H9 (cell line): ENCODE results near the gene CDH23. TPM values are rescaled to one million over a fixed set of nuclear protein-coding genes. Genes with fewer than 3 reads are reported as not detected.

Source experiments
- DNase-seq: peaks from one replicate; pipeline ENCODE4 v3.0.0-alpha.2; 2017
- H2AFZ ChIP-seq: one replicate; pipeline ENCODE4 v1.6.1; 2013; ENCODE audit warnings: mild to moderate bottlenecking, low read length, control low read depth, moderate library complexity
- H2AK5ac ChIP-seq: 2 replicates; pipeline ENCODE4 v1.6.1; 2013; ENCODE audit warnings: low read length, control low read depth, mixed read lengths; ENCODE audit not compliant: insufficient read length
- H2BK120ac ChIP-seq: one replicate; pipeline ENCODE4 v1.6.1; 2013; ENCODE audit warnings: low read depth, mild to moderate bottlenecking, low read length, control low read depth, inconsistent platforms; ENCODE audit not compliant: poor library complexity, severe bottlenecking
- H2BK12ac ChIP-seq: 2 replicates; pipeline ENCODE4 v1.6.1; 2013; ENCODE audit warnings: low read length, control low read depth, mixed read lengths, low read depth; ENCODE audit not compliant: insufficient read length
- H2BK15ac ChIP-seq: 2 replicates; pipeline ENCODE4 v1.6.1; 2013; ENCODE audit warnings: low read depth, low read length, control low read depth
- H2BK20ac ChIP-seq: one replicate; pipeline ENCODE4 v1.6.1; 2013; ENCODE audit warnings: low read depth, mild to moderate bottlenecking, low read length, control low read depth, inconsistent platforms; ENCODE audit not compliant: poor library complexity, severe bottlenecking
- H2BK5ac ChIP-seq: 2 replicates; pipeline ENCODE4 v1.6.1; 2013; ENCODE audit warnings: low read length, control low read depth, mixed read lengths; ENCODE audit not compliant: insufficient read length
- H3K14ac ChIP-seq: 2 replicates; pipeline ENCODE4 v1.6.1; 2013; ENCODE audit warnings: low read length, control low read depth; ENCODE audit not compliant: insufficient read depth
- H3K18ac ChIP-seq: 2 replicates; pipeline ENCODE4 v1.6.1; 2013; ENCODE audit warnings: low read depth, mild to moderate bottlenecking, mixed read lengths, low read length, control low read depth; ENCODE audit not compliant: insufficient read length
- H3K23ac ChIP-seq: 2 replicates; pipeline ENCODE4 v1.6.1; 2013; ENCODE audit warnings: low read length, control low read depth, mixed read lengths, low read depth; ENCODE audit not compliant: insufficient read length
- H3K23me2 ChIP-seq: 2 replicates; pipeline ENCODE4 v1.6.1; 2013; ENCODE audit warnings: low read depth, mild to moderate bottlenecking, mixed read lengths, low read length, control low read depth; ENCODE audit not compliant: insufficient read length, poor library complexity, severe bottlenecking
- H3K27ac ChIP-seq: 2 replicates; pipeline ENCODE4 v1.5.1; 2013; ENCODE audit warnings: low read length, control low read depth, mixed read lengths, low read depth; ENCODE audit not compliant: insufficient read length
- H3K27me3 ChIP-seq: 2 replicates; pipeline ENCODE4 v1.6.1; 2013; ENCODE audit warnings: low read length, control low read depth, inconsistent platforms; ENCODE audit not compliant: insufficient read depth
- H3K4ac ChIP-seq: 2 replicates; pipeline ENCODE4 v1.6.1; 2013; ENCODE audit warnings: low read depth, mild to moderate bottlenecking, control low read depth, inconsistent platforms, low read length, moderate library complexity
- H3K4me1 ChIP-seq: 2 replicates; pipeline ENCODE4 v1.6.1; 2013; ENCODE audit warnings: low read length, control low read depth, inconsistent platforms; ENCODE audit not compliant: insufficient read depth
- H3K4me2 ChIP-seq: 2 replicates; pipeline ENCODE4 v1.6.1; 2013; ENCODE audit warnings: low read length, control low read depth, mixed read lengths; ENCODE audit not compliant: insufficient read length, insufficient read depth
- H3K56ac ChIP-seq: 2 replicates; pipeline ENCODE4 v1.6.1; 2013; ENCODE audit warnings: low read depth, mild to moderate bottlenecking, mixed read lengths, low read length, control low read depth; ENCODE audit not compliant: insufficient read length
- H3K79me1 ChIP-seq: 2 replicates; pipeline ENCODE4 v1.6.1; 2013; ENCODE audit warnings: low read depth, mild to moderate bottlenecking, moderate library complexity, low read length, control low read depth, inconsistent platforms; ENCODE audit not compliant: insufficient read depth, poor library complexity, severe bottlenecking
- H3K79me2 ChIP-seq: 2 replicates; pipeline ENCODE4 v1.6.1; 2013; ENCODE audit warnings: low read length, control low read depth, inconsistent platforms; ENCODE audit not compliant: insufficient read depth
- H3K9ac ChIP-seq: 2 replicates; pipeline ENCODE4 v1.6.1; 2013; ENCODE audit warnings: low read length, control low read depth, mixed read lengths; ENCODE audit not compliant: insufficient read length; ENCODE audit errors: extremely low read depth
- H3K9me3 ChIP-seq: one replicate; pipeline ENCODE4 v1.6.1; 2013; ENCODE audit warnings: low read depth, low read length, inconsistent platforms; ENCODE audit not compliant: control insufficient read depth
- H3T11ph ChIP-seq: one replicate; pipeline ENCODE4 v1.6.1; 2013; ENCODE audit warnings: mild to moderate bottlenecking, low read length, control low read depth, inconsistent platforms
- H4K20me1 ChIP-seq: one replicate; pipeline ENCODE4 v1.6.1; 2013; ENCODE audit not compliant: control insufficient read depth, insufficient read length, insufficient read depth
- H4K5ac ChIP-seq: 2 replicates; pipeline ENCODE4 v1.6.1; 2013; ENCODE audit warnings: low read depth, mild to moderate bottlenecking, mixed read lengths, low read length, control low read depth; ENCODE audit not compliant: insufficient read length
- H4K8ac ChIP-seq: replicated peaks from 2 replicates; pipeline ENCODE4 v1.6.1; 2013; ENCODE audit warnings: low read length, control low read depth, mixed read lengths, low read depth; ENCODE audit not compliant: insufficient read length
- H4K91ac ChIP-seq: 2 replicates; pipeline ENCODE4 v1.6.1; 2013; ENCODE audit warnings: low read depth, mild to moderate bottlenecking, moderate library complexity, mixed read lengths, low read length, control low read depth; ENCODE audit not compliant: insufficient read length
- H3K27ac Mint-ChIP-seq, 3 experiments: 2 replicates in 2 of 3; 3 replicates in 1 of 3; pipeline ENCODE4 v1.8.0; 2020 to 2021; ENCODE audit warnings: mixed read lengths in 3 of 3, mild to moderate bottlenecking in 1 of 3, moderate library complexity in 1 of 3
- H3K27me3 Mint-ChIP-seq: 2 replicates; pipeline ENCODE4 v1.8.0; 2021; ENCODE audit warnings: low read depth, mild to moderate bottlenecking, moderate library complexity, mixed read lengths
- H3K36me3 Mint-ChIP-seq, 3 experiments: 2 replicates in 2 of 3; 3 replicates in 1 of 3; pipeline ENCODE4 v1.8.0; 2020 to 2021; ENCODE audit warnings: low read depth in 3 of 3, mixed read lengths in 3 of 3; ENCODE audit not compliant: insufficient read depth in 1 of 3
- H3K4me1 Mint-ChIP-seq, 2 experiments: 2 replicates each; pipeline ENCODE4 v1.8.0; 2020; ENCODE audit warnings: mixed read lengths in 2 of 2
- H3K4me3 Mint-ChIP-seq, 2 experiments: 2 replicates in 1 of 2; 3 replicates in 1 of 2; pipeline ENCODE4 v1.8.0; 2020 to 2021; ENCODE audit warnings: mild to moderate bottlenecking in 2 of 2, mixed read lengths in 2 of 2, moderate library complexity in 1 of 2
- H3K9me3 Mint-ChIP-seq, 2 experiments: 2 replicates in 1 of 2; 3 replicates in 1 of 2; pipeline ENCODE4 v1.8.0; 2020; ENCODE audit warnings: mild to moderate bottlenecking in 2 of 2, mixed read lengths in 2 of 2, moderate library complexity in 1 of 2
- WGBS: extraction: QIAGEN DNeasy Blood & Tissue Kit; methylation state at CpG from one replicate; pipeline ENCODE4 v1.1.7; 2013; ENCODE audit warnings: missing lambda C conversion rate, low lambda C conversion rate, mixed read lengths; ENCODE audit not compliant: insufficient read length; ENCODE audit errors: extremely low coverage; 5-methylcytosine and 5-hydroxymethylcytosine counted together
- total RNA-seq: library from RNA; stranded (reverse); gene quantifications from 2 replicates; pipeline ENCODE4 v1.2.1, GENCODE V29; 2021
- TF ChIP-seq, protein P1 (sequence below): fragments of 200-600 bp; sonication (generic); conservative IDR thresholded peaks from 3 replicates; pipeline ENCODE4 v1.8.0; 2021; ENCODE audit warnings: antibody characterized with exemption, mild to moderate bottlenecking

CDH23 gene
- total RNA-seq, 1 experiment from 2014 or later, result 2.1 TPM

DNA sequence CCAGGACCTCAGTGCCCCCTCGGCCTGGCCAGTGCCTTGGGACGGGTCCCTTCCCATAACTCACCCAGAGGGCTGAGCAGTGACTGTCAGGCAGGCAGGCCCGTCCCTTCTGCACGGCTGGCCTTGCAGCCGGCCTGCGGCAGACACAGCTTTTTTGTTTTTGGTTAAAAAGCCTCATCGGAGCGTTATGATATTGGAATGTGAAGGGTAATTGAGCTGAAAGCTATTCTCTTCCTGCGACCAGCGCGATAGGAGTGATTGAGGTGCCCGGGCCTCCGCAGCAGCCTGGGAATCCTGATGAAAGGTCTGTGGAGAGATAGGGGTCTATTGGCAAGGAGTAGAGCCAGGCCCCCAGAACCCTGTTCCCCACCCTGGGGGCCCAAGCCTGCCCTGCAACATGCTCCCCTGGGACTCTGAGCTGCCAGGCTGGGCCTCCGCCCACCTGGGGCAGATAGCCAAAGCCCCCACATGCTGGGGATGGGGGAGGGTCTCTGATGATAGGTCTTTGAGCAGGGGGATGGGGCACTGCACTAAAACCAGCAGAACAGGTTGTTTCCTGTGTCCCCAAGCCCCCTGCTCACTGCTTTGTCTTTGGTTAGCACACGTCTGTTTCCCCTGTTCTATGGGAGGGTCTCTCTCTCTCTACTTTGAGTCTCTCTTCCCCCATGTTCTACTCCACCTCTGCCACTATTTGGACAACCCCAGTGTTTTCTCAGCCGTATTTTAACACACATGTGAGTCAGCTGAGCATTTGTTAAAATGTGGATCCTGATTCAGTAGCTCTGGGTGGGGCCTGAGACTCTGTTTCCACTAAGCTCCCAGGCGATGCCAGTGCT lies 131.9 kb downstream of the CDH23 start:
- Histone ChIP-seq H3T11ph (no peak overlapping the region), H3K23me2 (no peaks in the 10 kb centered on the region), H3K79me2 (no peaks in the 10 kb centered on the region), H2BK5ac (no peak overlapping the region), H3K79me1 (no peaks in the 10 kb centered on the region), H3K4me2 (no peak overlapping the region), H2BK120ac (peak overlapping the region; percentile 12), H3K56ac (no peak overlapping the region), H4K91ac (no peak overlapping the region), H2BK20ac (no peak overlapping the region), H3K18ac (peak overlapping the region; percentile 36), H3K9ac (no peak overlapping the region), H4K5ac (no peak overlapping the region), H3K4me1 (no peaks in the 10 kb centered on the region; the same call in 1 of the 2 replicates), H3K9me3 (no peaks in the 10 kb centered on the region), H2BK12ac (no peak overlapping the region), H2BK15ac (no peak overlapping the region), H3K14ac (peak overlapping the region; percentile 16; the same call in 1 of the 2 replicates), H4K20me1 (no peaks in the 10 kb centered on the region), H2AFZ (no peak overlapping the region), H2AK5ac (no peak overlapping the region), H3K27ac (no peak overlapping the region), H3K27me3 (no peaks in the 10 kb centered on the region), H3K23ac (no peak overlapping the region), H3K4ac (no peak overlapping the region; the same call in 1 of the 2 replicates), H4K8ac (no peak overlapping the region)
- Mint-ChIP-seq H3K36me3 (no peaks in the 10 kb centered on the region; a peak in 1 of 7 replicates), H3K27me3 (peaks cover 6% of the 10 kb centered on the region), H3K4me1 (peaks cover 19 to 37% of the 10 kb centered on the region in 2 experiments), H3K27ac (peak overlapping the region; percentile 35 to 80 (median 76); a peak in 4 of 7 replicates), H3K4me3 (no peak overlapping the region; a peak in 1 of 5 replicates), H3K9me3 (no peaks in the 10 kb centered on the region)
- WGBS, result no CpG with 5 or more reads among the region's 17 CpGs
- no peak for DNase-seq
- TF ChIP-seq, protein P1, sequence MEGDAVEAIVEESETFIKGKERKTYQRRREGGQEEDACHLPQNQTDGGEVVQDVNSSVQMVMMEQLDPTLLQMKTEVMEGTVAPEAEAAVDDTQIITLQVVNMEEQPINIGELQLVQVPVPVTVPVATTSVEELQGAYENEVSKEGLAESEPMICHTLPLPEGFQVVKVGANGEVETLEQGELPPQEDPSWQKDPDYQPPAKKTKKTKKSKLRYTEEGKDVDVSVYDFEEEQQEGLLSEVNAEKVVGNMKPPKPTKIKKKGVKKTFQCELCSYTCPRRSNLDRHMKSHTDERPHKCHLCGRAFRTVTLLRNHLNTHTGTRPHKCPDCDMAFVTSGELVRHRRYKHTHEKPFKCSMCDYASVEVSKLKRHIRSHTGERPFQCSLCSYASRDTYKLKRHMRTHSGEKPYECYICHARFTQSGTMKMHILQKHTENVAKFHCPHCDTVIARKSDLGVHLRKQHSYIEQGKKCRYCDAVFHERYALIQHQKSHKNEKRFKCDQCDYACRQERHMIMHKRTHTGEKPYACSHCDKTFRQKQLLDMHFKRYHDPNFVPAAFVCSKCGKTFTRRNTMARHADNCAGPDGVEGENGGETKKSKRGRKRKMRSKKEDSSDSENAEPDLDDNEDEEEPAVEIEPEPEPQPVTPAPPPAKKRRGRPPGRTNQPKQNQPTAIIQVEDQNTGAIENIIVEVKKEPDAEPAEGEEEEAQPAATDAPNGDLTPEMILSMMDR, result no peak
